HG02623 (cell line): ENCODE results near the gene MTMR12.
A peak's percentile ranks its signal among the peaks of the same experiment; 100 is the strongest.

ENCODE experiments used
- ATAC-seq: cut with Tn5 transposase; IDR thresholded peaks from one replicate; pipeline ENCODE4 v1.9.1; 2021; ENCODE audit warnings: moderate library complexity; ENCODE audit not compliant: unreplicated experiment

Gene MTMR12, protein sequence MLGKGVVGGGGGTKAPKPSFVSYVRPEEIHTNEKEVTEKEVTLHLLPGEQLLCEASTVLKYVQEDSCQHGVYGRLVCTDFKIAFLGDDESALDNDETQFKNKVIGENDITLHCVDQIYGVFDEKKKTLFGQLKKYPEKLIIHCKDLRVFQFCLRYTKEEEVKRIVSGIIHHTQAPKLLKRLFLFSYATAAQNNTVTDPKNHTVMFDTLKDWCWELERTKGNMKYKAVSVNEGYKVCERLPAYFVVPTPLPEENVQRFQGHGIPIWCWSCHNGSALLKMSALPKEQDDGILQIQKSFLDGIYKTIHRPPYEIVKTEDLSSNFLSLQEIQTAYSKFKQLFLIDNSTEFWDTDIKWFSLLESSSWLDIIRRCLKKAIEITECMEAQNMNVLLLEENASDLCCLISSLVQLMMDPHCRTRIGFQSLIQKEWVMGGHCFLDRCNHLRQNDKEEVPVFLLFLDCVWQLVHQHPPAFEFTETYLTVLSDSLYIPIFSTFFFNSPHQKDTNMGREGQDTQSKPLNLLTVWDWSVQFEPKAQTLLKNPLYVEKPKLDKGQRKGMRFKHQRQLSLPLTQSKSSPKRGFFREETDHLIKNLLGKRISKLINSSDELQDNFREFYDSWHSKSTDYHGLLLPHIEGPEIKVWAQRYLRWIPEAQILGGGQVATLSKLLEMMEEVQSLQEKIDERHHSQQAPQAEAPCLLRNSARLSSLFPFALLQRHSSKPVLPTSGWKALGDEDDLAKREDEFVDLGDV

DNA sequence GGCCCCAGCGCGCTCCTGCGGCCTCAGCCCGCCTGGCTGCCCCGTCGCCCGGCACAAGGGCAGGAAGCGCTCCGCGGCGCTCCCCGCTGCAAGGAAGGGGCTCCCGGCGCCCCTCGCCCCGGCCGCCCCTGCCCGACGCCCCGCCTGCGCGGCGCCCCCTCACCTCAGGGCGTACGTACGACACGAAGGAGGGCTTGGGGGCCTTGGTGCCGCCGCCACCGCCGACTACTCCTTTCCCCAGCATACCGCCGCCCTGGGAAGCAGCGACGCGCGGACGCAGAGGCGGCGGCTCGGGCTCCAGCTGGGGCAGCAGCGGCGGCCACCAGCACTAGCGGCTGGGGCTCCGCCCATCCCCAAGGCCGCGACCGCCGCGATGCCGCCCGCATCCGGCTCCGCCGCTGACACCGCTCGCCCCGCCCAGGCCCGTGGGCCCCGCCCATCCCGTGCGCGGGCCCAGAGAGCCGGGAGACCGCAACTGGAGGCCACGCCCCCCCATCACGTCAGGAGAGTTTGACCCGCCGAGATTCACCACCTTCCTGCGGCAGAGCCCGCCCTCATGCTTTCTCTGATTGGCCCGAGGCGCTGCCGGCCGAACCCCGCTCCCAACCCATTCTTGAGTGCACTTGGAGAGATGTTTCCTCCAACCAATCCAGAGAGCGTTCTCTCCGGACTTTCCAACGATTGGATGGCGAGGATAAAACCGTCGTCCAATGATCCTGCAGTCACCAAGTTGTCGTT is at the start of gene MTMR12:
Gene MTMR12 (minus strand): TSS at position 345 of the 738 bp plus-strand sequence. CDS start 101 bp downstream, at position 244.
- peak; percentile 89 for ATAC-seq

DNA sequence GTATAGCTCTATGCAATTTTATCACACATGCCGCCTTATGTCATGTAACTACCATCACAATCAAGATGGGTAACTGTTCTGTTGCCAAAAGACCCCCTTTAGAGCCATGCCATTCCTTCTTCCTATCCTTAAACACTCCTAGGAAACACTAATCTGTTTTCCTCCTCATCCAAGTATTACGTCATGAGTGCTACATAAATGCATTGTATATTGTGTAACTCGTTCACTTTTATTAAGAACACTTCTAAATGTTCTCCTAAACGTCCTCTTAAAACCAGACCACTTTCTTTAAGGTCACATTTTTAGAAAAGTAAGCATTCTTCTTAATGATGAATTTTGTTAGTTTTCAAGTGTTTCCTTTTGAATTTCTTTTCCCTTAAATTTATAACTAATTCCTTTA is 49.8 kb upstream of the MTMR12 start:
- ATAC-seq = no peak

DNA sequence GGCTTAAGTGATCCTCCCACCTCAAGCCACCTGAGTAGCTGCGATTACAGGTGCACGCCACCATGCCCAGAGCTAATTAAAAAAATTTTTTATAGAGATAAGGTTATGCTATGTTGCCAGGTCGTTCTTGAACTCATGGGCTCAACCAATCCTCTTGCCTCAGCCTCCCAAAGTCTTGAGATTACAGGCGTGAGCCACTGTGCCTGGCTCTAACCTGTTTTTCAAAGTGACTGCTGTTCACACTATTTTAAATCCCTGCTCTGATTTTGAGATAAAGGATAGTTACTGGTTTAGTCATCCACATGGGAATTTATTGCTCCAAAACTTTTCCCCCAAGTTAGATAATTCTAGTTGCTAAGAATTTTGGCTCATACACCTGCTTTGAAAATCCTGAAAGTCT is 48.2 kb upstream of the MTMR12 start:
- ATAC-seq = no peak

DNA sequence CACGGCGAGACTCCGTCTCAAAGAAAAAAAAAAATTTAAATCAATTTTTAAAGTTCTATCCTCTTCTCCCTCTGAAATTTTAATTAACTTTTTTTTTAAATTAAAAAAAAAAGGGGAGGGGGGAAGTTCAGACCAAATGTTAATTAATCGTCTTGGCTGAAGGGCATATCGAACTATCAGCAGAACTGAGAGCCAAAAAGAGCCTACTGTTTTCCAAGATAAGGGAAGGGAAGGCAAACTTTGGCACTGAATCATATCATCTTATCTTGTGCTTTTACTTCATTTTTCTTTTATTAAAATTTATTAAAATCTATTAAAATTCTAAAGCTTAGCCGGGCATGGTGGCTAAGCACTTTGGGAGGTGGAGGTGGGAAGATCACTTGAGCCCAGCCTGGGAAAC is 45.9 kb upstream of the MTMR12 start:
- ATAC-seq = no peak

DNA sequence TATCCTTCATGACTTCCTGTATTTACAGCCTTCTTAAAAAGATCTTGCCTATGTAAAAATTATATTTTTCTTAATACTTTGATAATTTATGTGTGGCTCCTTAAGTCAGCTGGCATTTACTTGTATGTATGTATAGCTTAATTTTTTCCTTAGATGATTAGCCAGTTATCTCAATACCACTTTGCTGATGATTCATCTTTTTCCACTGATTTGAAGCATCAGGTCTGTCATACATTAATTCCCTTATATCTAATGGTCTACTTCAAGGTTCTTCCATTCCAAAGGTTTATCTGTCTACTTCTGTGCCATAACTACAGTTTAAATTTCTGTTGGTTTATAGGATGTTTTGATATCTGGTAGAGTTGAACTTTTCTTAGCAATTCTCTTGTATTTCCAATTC is 44.9 kb upstream of the MTMR12 start:
- no peak for ATAC-seq

DNA sequence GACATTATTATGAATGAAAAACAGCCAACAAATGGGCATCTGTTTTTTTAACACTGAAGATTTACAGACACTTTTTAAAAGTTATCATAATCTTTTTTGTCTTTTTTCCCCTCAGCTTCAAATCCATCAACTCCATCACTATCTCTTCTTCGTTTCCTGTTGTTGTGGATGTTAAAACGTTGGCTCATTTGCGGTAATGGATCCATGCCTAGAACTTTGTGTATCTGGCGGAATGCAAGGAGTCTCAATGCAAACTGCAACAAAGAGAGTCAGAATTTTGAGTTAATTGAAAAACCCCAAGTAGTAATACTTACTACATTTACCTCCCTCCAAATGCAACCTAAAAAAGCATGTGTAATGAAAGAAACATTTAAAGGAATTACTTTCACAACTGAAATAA is 42.9 kb upstream of the MTMR12 start:
- ATAC-seq = no peak

DNA sequence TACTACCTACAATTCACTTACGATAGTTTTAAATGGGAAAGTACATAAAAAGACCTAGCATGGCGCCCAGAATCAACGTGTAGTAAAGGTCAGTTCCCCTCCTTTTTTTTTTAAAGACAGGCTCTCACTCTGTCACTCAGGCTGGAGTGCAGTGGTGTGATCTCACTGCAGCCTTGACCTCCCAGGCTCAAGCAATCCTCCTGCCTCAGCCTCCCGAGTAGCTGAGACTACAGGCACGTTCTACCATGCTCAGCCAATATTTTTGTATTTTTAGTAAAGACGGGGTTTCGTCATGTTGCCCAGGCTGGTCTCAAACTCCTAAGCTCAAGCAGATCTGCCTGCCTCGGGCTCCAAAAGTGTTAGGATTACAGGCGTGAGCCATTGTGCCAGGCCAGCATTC is 40.7 kb upstream of the MTMR12 start:
- no peak for ATAC-seq

DNA sequence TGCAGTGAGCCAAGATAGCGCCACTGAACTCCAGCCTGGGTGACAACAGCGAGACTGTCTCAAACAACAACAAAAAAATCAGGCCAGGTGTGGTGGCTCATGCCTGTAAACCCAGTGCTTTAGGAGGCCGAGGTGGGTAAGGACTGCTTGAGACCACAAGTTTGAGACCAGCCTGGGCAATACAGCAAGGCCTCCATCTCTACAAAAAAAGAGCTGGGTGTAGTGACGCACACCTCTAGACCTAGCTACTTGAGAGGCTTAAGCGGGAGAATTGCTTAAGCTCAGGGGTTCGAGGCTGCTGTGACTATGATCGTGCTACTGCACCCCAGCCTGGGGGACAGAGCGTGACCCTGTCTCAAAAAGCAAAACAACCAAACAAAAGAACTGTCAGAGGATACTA is 39.9 kb upstream of the MTMR12 start:
- no peak for ATAC-seq

DNA sequence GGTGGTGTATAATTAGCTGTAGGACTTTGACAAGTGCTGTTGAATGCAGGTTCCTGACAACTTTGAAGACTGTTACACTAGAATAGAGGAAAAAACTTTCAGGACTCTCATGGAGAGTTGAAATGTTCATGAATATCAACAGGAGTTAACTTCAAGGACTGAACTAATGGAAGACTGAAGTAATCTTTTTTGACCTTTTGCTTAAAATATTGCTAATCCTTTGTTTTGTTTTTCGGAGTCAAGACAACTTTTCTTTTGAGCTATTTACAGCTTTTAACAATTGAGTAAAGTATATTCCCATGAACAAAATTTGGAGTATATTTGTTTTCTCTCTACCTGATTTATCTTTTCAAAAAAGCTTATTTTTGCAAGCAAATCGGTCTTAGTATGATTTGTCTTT is 34.1 kb upstream of the MTMR12 start:
- no peak for ATAC-seq

DNA sequence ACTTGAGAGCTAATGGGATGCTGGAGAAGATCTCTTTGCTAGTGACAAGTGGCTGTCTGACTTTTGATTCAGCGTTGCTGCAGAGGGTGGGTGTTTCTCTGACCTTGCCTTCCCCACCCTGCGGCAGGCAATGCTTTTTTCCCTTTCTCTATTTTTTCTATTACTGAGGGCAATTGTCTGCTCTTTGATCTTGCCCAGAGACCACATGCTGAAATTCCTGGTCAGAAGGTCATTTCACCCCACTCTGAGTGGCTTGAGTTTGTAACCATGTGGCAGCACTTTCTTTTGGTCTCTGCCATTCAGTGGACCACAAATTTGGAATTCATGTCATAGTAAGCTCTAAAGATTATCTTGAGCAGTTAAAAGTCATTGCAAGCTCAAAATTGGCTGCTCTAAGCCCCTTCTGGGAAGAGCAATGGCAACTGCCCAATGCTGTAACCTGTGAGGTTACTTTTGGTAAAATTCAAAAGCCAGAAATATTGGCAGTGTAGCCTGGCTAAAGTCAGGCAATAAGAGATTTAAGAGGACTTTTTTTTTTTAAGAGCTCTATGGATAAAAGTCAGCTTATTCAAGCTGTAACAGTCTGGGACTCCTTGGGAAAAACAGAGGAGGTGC is 30.4 kb upstream of the MTMR12 start:
- ATAC-seq = no peak

DNA sequence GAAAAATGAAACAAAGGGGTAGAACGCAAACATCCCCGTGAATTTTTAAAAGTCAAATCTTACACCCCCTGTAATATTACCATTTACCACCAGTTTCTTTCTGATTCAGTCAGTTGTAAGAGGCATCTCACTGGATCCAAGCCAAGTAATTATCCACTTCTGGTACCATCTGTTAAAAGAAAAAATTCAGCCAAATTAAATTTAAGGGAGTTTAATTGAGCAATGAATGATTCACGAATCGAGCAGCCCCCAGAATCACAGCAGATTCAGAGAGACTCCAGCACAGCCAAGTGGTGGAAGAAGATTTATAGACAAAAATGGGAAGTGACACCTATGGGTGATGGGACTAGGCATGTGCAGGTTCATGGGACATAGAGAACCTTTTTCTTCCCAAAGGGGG is 29.9 kb upstream of the MTMR12 start:
- no peak for ATAC-seq

DNA sequence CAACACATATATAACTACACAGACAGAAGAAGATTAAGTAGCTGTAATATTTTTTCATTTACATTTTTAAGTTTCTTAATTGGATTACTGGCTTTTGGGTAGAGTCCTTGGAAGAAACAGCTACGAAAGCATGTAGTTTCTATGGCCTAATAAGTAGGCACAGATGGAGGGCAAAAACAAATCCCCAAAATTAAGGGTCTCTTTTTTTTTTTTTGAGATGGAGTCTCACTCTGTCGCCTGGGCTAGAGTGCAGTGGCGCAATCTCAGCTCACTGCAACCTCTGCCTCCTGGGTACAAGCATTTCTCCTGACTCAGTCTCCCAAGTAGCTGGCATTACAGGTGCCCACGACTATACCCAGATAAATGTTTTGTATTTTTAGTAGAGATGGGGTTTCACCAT is 27.1 kb upstream of the MTMR12 start:
- no peak for ATAC-seq

DNA sequence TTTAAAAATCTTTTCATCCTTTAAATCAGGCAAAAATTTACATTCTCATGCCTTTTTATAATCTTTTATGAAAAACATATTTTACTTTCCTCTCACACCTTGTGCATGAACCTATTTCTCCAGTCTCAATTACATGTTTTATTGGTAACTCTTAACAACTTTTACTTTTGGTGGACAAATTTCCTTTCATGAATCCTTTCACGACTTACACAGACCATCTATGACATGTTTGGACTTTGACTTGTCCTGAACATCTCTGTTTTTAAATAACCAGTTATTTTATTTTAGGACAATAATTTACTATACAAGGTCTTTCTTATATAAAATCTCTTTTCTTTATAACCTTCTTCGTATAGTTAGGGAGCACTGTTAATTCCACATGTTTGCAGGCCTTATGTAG is 26.5 kb upstream of the MTMR12 start:
- no peak for ATAC-seq

DNA sequence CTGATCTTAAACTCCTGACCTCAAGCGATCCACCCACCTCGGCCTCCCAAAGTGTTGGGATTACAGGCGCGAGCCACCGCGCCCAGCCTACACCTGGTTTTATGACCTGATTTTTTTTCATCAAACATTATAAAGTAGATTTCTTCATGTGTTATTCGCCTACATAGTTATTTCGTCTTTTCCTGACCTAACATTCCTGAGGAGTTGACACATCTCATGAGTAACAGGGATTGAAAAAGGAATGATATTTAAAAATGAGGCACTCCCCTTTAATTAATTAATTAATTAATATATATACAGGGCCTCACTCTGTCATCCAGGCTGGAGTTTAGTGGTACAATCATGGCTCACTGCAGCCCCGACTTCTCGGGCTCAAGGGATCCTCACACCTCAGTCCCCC is 20.2 kb upstream of the MTMR12 start:
- ATAC-seq = no peak

DNA sequence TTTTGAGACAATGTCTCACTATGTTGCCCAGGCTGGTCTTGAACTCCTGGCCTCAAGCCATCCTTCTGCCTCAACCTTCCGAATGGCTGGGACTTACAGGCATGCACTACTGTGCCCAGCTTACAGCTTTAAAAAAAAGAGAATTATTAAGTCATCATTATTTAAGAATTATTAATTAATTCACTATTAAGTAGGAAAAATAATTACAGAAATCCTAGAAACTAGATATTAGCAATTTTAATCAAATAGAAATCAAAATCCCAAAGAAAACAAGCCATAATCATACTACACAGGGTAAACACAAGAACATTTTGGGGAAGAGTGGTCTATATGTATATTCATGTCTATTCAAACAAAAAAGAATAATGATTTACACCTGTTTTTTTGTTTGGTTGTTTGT is 19.6 kb upstream of the MTMR12 start:
- no peak for ATAC-seq

DNA sequence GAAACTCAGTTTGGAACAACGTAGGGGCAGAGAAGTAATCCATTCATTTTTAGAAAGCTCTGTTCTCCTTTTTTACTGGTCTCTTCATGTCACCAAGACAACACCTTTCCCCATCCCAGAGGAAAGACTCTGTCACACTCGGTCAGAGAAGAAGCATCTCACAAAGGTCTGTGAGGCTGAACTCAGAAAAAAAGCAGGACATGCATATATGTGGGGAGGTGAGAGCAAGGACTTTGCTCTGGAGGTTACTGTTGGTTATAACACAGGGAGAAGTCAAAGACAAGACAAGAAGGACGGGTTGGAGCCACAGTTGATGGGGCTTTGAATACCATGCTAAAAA is 19.2 kb upstream of the MTMR12 start:
- ATAC-seq = no peak

DNA sequence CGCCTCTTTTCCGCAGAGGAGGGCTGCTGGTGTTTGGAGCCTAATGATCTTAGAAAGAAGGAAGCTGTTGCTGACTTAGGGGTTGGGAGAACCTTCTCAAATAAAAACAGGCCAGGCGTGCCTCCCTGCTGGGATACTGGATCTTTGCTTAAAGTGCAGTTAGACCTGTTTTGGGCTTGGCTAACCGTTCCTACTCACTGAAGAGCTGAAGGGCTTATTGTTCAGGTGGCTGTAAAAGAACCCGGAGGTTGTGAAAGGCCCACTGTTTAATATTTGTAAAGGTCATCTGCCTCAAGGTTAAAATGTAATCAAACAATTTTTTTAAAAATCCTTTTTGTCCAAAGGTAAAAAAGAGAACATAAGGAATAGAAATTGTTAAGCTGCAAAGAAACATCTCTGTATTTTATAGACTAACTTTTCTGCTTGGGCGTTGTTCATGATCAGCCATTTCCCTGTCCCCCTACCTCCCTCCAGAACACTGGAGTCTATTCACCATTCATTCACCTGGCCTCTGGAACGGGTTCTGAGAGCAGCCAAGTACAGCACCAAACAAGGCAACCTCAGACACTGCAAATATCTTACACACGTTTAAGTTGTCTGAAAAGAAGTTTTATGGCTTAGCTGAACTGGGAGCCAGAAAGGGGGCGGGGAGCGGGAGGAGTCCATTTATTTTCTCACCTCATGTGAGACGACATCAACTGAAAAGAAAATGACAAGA is 18.6 kb upstream of the MTMR12 start:
- no peak for ATAC-seq

DNA sequence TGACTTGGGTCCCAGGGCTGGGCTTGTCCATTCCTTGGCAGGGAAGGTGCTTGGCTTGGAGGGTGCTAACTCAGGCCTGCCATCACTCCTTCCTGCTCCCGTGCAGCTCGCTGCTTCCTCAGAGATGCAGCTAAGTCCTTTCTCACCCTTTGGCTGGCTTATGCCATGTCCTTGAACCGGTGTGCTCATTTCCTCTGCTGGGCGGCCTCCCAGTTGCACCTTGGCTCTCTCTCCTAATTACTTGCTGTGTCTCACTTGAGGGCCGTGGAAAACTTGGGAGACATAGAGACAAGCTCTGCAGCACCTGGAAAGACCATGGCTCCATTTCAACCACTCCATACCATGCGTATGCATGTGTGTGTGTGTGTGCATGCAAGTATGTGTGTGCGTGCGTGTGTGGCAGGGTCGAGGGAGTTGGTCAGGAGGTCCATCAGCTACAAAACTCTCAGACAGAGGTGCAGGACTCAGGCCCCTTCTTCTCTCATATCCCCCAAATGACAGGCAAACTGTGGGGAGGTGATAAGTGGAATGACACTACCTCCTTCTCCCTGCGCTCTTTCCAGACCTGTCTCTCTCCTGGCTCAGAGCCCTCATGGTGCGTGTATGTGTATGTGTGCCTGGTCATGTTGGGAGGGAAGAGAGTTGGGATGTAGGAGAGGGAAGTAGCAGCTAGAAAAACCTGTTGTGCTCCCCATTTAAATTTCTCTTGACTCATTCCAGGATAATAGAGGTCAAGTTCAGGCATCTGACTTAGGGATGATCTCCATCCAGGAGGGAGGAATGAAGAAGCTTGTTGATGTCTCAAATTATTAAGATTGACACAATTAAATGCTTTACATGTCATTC is 17.6 kb upstream of the MTMR12 start:
- ATAC-seq = no peak

DNA sequence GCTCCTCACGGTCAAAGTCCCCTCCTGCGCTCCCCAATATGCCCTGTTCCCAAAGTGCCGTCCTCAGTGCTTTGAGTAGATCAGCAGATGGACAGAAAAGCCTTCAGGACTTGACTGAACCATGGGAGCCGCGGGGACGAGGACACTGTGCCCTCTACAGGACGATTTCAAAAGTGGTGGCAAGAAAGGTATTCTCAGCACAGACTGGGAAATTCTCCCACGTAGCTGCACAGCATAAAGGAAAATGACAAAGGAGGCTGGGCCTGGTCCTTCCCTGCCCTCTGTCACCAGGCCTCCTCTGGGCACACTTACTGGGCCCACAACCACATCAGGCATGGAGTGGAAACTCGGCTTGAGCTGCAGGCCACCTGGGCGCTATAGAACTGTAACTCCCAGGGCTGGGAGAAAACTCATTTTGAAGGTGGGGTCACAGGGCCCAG is 16.7 kb upstream of the MTMR12 start:
- ATAC-seq = peak; percentile 67
